Measurements from ENCODE around the gene CFAP46.

DNA sequence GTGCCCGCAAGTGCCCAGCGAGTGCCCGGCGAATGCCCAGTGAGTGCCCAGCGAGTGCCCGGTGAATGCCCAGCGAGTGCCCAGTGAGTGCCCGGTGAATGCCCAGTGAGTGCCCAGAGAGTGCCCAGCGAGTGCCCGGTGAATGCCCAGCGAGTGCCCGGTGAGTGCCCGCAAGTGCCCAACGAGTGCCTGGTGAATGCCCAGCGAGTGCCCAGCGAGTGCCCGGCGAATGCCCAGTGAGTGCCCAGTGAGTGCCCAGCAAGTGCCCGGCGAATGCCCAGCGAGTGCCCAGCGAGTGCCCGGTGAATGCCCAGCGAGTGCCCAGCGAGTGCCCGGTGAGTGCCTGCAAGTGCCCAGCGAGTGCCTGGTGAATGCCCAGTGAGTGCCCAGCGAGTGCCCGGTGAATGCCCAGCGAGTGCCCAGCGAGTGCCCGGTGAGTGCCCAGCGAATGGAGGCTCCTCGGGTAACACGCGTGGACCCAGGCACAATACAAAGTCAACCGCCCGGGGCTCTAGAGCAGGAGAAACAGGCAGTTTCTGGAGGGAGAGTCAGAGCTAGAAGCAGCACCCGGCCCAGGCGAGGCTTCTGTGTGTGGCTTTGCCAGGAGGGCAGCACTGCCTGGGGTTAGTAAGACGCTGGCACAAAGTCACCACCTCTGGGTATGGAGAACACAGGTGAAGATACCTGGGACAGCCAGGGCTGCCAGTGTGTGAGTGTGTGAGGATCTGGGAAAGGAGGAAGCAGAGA, 38.2 kb upstream of the CFAP46 start:
- no peak for TF ChIP-seq POLR2A (IDR thresholded peaks at IDR 0.05)
- TF ChIP-seq, protein P1, sequence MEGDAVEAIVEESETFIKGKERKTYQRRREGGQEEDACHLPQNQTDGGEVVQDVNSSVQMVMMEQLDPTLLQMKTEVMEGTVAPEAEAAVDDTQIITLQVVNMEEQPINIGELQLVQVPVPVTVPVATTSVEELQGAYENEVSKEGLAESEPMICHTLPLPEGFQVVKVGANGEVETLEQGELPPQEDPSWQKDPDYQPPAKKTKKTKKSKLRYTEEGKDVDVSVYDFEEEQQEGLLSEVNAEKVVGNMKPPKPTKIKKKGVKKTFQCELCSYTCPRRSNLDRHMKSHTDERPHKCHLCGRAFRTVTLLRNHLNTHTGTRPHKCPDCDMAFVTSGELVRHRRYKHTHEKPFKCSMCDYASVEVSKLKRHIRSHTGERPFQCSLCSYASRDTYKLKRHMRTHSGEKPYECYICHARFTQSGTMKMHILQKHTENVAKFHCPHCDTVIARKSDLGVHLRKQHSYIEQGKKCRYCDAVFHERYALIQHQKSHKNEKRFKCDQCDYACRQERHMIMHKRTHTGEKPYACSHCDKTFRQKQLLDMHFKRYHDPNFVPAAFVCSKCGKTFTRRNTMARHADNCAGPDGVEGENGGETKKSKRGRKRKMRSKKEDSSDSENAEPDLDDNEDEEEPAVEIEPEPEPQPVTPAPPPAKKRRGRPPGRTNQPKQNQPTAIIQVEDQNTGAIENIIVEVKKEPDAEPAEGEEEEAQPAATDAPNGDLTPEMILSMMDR (IDR thresholded peaks at IDR 0.05): no peak

All from lower leg skin (tissue), 3 donors.